Endothelial cell of coronary artery (primary cell): ENCODE results near the gene CLTC. TPM values are rescaled to one million over a fixed set of nuclear protein-coding genes. Genes with fewer than 3 reads are reported as not detected.

Experiments used
- total RNA-seq: library from RNA; depleted of rRNA; stranded (reverse); fragments of >200 nt; gene quantifications from 2 replicates; pipeline ENCODE4 v1.2.3, GENCODE V29; 2014

CLTC gene
- 335 and 371 TPM in 2 replicates for total RNA-seq

GRCh38 chr17:59619298-59620063 lies at the start of gene CLTC:
Gene CLTC, plus strand, starts transcription at chr17:59619895. Its CDS starts 237 bp downstream, at chr17:59620132.

GRCh38 chr17:59707149-59707970 lies 87.7 kb downstream of the CLTC start, which contains the start of the genes PTRH2 and VMP1:
Gene PTRH2, minus strand, starts transcription at chr17:59707430. Its CDS starts 9,452 bp downstream, at chr17:59697978.
Gene VMP1, plus strand, starts transcription at chr17:59707654. Its CDS starts 23,793 bp downstream, at chr17:59731447.

Other genes with a start within 250 kb of the CLTC start
- gene DHX40, start 54.3 kb upstream of the CLTC start, total RNA-seq = 53.2 and 54.0 TPM in 2 replicates
- gene PTRH2, start 87.5 kb downstream of the CLTC start, total RNA-seq = 31.0 and 40.6 TPM in 2 replicates
- 113 and 190 TPM in 2 replicates for gene VMP1, start 87.8 kb downstream of the CLTC start, total RNA-seq